Vagina (tissue), 2 donors: Measurements from ENCODE around the gene WWC2. TPM values are rescaled to one million over a fixed set of nuclear protein-coding genes. Genes with fewer than 3 reads are reported as not detected.

Source experiments
- DNase-seq, 2 donors: peaks; one replicate each; pipeline ENCODE4 v3.0.0-alpha.2; 2017; ENCODE audit errors: extremely low spot score in 2 of 2
- H3K27ac ChIP-seq: fragments of 200-600 bp; sonication (generic); one replicate; pipeline ENCODE4 v1.5.1; 2019
- H3K27me3 ChIP-seq: fragments of 200-600 bp; sonication (generic); one replicate; pipeline ENCODE4 v1.5.1; 2019
- H3K36me3 ChIP-seq, 2 donors: fragments of 200-600 bp; sonication (generic); one replicate each; pipeline ENCODE4 v1.5.1; 2017 to 2019
- H3K4me1 ChIP-seq: fragments of 200-600 bp; sonication (generic); one replicate; pipeline ENCODE4 v1.5.1; 2019
- H3K4me3 ChIP-seq, 2 donors: fragments of 200-600 bp; sonication (generic); 1 replicate in 1 of 2; 2 replicates in 1 of 2; pipeline ENCODE4 v1.5.1; 2016 to 2019
- H3K9me3 ChIP-seq: fragments of 200-600 bp; sonication (generic); one replicate; pipeline ENCODE4 v1.5.1; 2019
- POLR2A ChIP-seq, 2 donors: fragments of 450-650 bp; IDR thresholded peaks; one replicate each; pipeline ENCODE4 v1.6.1; 2017; ENCODE audit warnings: antibody characterized with exemption in 2 of 2, mild to moderate bottlenecking in 2 of 2, moderate library complexity in 2 of 2
- POLR2AphosphoS5 ChIP-seq, 2 donors: sonication (generic); formaldehyde crosslinking; IDR thresholded peaks; one replicate each; pipeline ENCODE4 v1.9.0; 2017; ENCODE audit warnings: antibody characterized with exemption in 2 of 2, mild to moderate bottlenecking in 2 of 2, low read depth in 1 of 2; ENCODE audit not compliant: insufficient read depth in 1 of 2
- intact Hi-C: fragments of 100-400 bp; cut with DNase I; formaldehyde crosslinking; loops from one replicate; pipeline ENCODE4 v1.15.1; 2023
- total RNA-seq: library from RNA; depleted of rRNA; stranded (reverse); fragments of >200 nt; gene quantifications from one replicate; pipeline ENCODE4 v1.2.3, GENCODE V29; 2016
- TF ChIP-seq, protein P1 (sequence below), 3 experiments: fragments of 450-650 bp in 2 of 3; fragments of 200-600 bp in 1 of 3; sonication (generic) in 1 of 3; IDR thresholded peaks; one replicate each; pipeline ENCODE4 v1.5.1; 2017 to 2019; ENCODE audit warnings: antibody characterized with exemption in 3 of 3, mild to moderate bottlenecking in 2 of 3, moderate library complexity in 2 of 3

Gene WWC2
- total RNA-seq, 1 donor from 2014 or later = 24.3 TPM

DNA sequence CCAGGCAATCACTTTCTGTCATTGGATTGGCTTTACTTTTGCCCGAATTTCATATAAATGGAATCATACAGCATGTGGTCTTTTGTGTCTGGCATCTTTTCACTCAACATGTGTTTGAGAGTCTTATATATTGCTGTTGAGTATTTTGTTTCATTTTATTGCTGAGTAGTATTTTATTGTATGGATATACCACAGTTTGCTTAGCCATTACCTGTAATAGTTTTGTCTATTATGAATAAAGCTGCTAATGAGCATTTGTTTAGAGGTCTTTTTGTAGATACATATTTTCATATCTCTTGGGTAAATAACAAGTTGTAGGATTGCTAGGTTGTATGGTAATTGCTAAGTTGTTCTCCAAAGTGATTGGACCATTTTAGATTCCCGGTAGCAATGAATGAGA lies 105.7 kb downstream of the WWC2 start:
- H3K36me3 ChIP-seq = peaks cover 0 to 10% of the 10 kb centered on the region in 2 donors
- H3K27ac ChIP-seq = no peak overlapping the region
- no peaks in the 10 kb centered on the region for H3K9me3 ChIP-seq
- intact Hi-C loops = no loop called here
- no peak for DNase-seq
- no peak overlapping the region for H3K4me3 ChIP-seq
- H3K27me3 ChIP-seq = no peaks in the 10 kb centered on the region
- H3K4me1 ChIP-seq = no peaks in the 10 kb centered on the region
- TF ChIP-seq POLR2A (IDR thresholded peaks at IDR 0.05) (no peak), POLR2AphosphoS5 (IDR thresholded peaks at IDR 0.05; ENCODE audit: insufficient read depth in 1 of 2, low read depth in 1 of 2) (no peak)
- TF ChIP-seq, protein P1, sequence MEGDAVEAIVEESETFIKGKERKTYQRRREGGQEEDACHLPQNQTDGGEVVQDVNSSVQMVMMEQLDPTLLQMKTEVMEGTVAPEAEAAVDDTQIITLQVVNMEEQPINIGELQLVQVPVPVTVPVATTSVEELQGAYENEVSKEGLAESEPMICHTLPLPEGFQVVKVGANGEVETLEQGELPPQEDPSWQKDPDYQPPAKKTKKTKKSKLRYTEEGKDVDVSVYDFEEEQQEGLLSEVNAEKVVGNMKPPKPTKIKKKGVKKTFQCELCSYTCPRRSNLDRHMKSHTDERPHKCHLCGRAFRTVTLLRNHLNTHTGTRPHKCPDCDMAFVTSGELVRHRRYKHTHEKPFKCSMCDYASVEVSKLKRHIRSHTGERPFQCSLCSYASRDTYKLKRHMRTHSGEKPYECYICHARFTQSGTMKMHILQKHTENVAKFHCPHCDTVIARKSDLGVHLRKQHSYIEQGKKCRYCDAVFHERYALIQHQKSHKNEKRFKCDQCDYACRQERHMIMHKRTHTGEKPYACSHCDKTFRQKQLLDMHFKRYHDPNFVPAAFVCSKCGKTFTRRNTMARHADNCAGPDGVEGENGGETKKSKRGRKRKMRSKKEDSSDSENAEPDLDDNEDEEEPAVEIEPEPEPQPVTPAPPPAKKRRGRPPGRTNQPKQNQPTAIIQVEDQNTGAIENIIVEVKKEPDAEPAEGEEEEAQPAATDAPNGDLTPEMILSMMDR (IDR thresholded peaks at IDR 0.05) = no peak

DNA sequence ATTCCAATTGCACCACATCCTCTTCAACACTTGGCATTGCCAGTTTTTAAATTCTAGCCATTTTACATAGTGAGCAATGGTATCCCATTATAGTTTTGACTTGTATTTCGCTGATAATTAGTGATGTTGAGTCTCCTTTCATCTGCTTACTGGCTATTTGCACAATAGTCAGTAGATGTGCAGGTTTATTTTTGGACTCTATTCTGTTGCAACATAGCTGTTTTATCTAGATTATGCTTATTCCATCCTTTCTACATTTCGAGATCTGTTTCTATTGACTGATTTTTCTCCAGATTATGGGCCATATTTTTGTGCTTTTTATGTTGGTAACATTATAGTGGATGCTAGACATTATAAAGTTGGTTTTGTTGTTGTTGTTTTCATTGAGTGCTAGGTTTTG lies 106.1 kb downstream of the WWC2 start:
- Histone ChIP-seq H3K27ac (no peak overlapping the region), H3K27me3 (no peaks in the 10 kb centered on the region), H3K4me3 (no peak overlapping the region), H3K4me1 (no peaks in the 10 kb centered on the region), H3K36me3 (peaks cover 0 to 10% of the 10 kb centered on the region in 2 donors), H3K9me3 (no peaks in the 10 kb centered on the region)
- intact Hi-C loops = no loop called here
- TF ChIP-seq, protein P1 (IDR thresholded peaks at IDR 0.05) = no peak
- TF ChIP-seq POLR2A (IDR thresholded peaks at IDR 0.05) (no peak), POLR2AphosphoS5 (IDR thresholded peaks at IDR 0.05; ENCODE audit: insufficient read depth in 1 of 2, low read depth in 1 of 2) (no peak)
- DNase-seq = no peak

DNA sequence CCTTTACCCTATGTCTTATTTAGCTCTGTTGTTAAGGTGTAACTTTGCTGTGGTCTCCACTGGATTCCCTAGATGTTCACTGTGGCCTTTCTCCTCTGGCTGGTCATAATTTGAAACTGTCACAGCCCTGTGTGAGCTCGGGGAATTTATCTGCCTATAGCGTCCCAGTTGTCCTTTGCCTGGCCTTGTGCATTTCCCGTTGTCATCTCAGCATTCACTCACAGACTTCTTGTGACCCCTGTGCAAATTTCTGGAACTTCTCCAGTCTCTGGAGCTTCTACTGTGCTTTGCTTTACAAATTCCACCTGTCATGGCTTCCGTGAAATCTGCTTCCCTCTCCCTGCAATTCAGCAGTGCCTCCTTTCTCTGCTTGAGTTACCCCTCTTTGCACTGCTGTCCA lies 106.7 kb downstream of the WWC2 start:
- no peak for TF ChIP-seq POLR2A (IDR thresholded peaks at IDR 0.05)
- TF ChIP-seq POLR2AphosphoS5 (IDR thresholded peaks at IDR 0.05; ENCODE audit: insufficient read depth in 1 of 2, low read depth in 1 of 2) = no peak
- TF ChIP-seq, protein P1 (IDR thresholded peaks at IDR 0.05) = no peak
- Histone ChIP-seq H3K9me3 (no peaks in the 10 kb centered on the region), H3K27ac (no peak overlapping the region), H3K36me3 (peaks cover 0 to 10% of the 10 kb centered on the region in 2 donors), H3K27me3 (no peaks in the 10 kb centered on the region), H3K4me1 (no peaks in the 10 kb centered on the region), H3K4me3 (no peak overlapping the region)
- intact Hi-C loops = no loop called here
- no peak for DNase-seq

DNA sequence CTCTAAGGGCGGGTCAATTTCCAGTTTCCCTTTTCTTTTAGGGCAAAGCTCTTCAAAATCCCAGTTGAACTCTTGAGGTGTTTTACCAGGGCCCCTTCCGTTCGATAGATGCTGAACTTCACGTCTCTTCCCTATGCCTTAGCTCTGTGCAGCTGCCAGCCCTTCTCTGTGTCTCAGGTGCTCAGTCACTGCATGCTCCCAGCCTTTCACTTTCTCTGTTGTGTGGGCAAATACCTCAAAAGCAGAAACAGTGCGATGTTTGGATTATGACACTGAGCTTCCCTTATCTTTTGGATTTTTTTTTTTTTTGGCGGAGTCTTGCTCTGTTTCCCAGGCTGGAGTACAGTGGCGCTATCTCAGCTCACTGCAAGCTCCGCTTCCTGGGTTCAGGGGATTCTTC lies 112.5 kb downstream of the WWC2 start:
- TF ChIP-seq, protein P1 (IDR thresholded peaks at IDR 0.05) = no peak
- no peak for TF ChIP-seq POLR2A (IDR thresholded peaks at IDR 0.05)
- TF ChIP-seq POLR2AphosphoS5 (IDR thresholded peaks at IDR 0.05; ENCODE audit: insufficient read depth in 1 of 2, low read depth in 1 of 2) = no peak
- no peaks in the 10 kb centered on the region for H3K4me1 ChIP-seq
- no peak overlapping the region for H3K27ac ChIP-seq
- peaks cover 0 to 10% of the 10 kb centered on the region in 2 donors for H3K36me3 ChIP-seq
- no peak for DNase-seq
- H3K9me3 ChIP-seq = no peaks in the 10 kb centered on the region
- H3K27me3 ChIP-seq = no peaks in the 10 kb centered on the region
- H3K4me3 ChIP-seq = no peak overlapping the region
- intact Hi-C loops = no loop called here

DNA sequence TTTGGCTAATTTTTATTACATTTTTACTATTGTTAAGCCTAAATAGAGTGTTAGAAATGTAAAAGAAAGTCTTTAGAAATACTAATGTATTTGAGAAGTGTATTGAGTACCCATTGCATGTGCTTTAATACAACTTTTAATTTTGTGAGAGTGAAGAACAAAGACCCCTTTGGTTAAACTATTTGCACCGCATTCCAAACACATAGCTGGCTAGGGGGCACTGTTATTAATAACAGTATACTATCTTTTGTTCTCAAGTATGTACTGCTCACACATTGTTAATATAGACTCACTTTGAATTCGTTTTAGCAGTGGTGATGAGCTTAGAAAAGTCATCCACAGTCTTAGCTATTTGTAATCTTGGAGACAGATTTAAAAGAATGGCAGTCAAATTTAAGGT lies 114.9 kb downstream of the WWC2 start:
- DNase-seq = no peak
- no peaks in the 10 kb centered on the region for H3K27me3 ChIP-seq
- H3K36me3 ChIP-seq = peaks cover 0 to 6% of the 10 kb centered on the region in 2 donors
- no peaks in the 10 kb centered on the region for H3K4me1 ChIP-seq
- no peak overlapping the region for H3K27ac ChIP-seq
- H3K9me3 ChIP-seq = no peaks in the 10 kb centered on the region
- TF ChIP-seq, protein P1 (IDR thresholded peaks at IDR 0.05) = no peak
- TF ChIP-seq POLR2A (IDR thresholded peaks at IDR 0.05) (no peak), POLR2AphosphoS5 (IDR thresholded peaks at IDR 0.05; ENCODE audit: insufficient read depth in 1 of 2, low read depth in 1 of 2) (no peak)
- intact Hi-C loops = no loop called here
- H3K4me3 ChIP-seq = no peak overlapping the region
